ENCODE measurements around the gene LPAR5. TPM values are rescaled to one million over a fixed set of nuclear protein-coding genes. Genes with fewer than 3 reads are reported as not detected.

Gene LPAR5
- polyA plus RNA-seq, 3 donors = 0.96 to 1.5 (median 1.3) TPM

DNA sequence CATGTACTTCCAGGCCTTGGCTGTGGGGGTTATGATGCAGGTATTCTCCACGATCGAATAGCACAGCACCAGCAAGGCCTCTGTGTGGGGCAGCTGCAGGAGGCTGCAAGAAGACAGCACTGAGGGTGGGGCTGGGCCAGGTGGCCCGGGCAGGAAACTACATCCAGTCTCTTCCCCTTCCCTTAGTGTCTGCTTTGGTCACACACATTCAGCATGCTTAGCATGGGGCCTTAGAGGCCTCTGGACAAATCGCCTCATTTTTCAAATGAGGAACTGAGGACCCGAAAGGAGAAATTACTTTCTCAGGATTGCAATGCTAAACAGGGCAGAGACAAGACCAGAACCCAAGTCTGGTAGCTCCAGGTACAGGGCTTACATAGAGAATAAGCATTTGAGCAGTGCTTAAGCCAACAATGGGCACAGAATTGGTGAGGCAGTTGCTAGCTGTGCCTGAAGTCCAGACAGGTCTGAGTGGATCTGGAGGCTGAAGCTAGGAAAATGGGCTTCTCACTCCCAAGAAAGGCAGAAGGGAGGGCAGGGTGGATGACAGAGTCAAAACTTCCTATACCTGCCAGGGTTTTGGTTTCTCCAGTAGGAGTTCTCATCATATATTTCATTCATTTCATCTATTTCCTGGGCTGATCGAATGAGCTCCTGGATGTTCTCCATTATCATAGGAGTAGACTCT is 8.0 kb upstream of the LPAR5 start:
- DNase-seq (ENCODE audit: extremely low read depth in 1 of 11, low read depth in 9 of 11, low spot score in 4 of 11) = no peak

DNA sequence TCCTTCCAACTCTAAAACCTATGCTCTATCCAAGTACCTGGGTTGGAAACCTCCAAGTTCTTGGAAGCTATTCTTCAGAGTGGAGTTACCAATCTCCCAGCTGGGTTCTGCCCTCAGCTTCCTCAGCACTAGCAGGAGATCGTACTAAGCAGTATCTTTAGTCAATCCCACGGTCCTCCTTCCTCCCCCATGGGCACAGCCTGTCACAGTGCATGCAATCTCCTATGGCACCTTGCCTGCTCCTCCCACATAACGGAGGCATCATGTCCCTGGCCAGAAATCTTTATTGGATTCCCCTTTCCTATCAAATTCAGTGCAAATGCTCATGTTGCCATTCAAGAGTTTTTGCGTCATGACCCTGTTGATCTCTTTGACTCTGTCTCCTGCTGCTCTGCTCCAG is 5.4 kb upstream of the LPAR5 start:
- DNase-seq (ENCODE audit: extremely low read depth in 1 of 11, low read depth in 9 of 11, low spot score in 4 of 11) = no peak

DNA sequence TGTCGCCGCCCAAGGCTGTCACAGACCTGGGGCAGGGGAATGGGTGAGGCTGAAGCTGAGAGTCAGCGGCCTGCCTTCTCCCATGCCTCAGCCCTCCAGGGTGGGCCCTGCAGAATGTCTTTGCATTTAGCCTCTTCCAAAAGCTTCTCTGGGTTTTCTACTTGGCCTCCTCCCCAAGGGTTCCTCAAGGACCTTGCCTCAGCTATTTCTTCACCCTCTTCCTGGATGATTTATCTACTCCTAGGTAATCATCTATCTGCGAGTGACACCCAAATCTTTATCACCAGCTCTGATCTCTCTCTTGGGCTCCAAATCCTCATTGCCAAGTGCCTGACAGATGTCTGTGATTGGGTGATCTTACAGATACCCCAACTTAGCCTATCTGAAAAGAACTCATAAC is 4.7 kb upstream of the LPAR5 start:
- no peak for DNase-seq (ENCODE audit: extremely low read depth in 1 of 11, low read depth in 9 of 11, low spot score in 4 of 11)

DNA sequence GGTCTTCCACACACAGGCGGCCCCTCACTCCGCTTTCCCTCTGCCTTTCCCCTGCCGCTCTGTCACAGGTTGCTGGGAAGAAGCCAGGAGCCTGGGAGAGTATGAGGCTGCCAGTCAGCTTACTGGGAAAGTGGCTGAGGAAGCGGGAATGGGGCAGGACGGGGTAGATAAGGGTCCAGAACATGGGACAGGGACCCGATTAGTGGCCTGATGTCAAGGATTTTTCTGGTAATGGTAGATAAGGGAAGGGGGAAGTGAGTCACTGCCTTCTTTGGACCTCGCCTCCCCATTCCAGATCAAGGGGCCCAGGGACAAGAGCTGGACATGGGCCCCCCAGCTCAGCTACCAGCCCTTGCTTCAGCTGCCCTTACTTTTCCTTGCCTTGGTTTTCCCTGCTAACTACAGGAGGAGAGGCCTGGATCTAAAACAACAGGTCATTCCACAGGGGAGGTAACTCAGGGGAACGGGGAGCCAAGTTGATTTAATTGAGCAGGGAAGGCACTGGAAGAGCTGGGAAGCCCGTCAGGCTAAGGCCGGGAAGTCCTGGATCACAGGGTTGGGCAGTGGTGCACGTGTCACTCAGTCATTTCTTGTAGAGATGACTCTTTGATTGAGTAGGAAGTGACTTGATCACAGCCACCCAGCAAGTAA is 3.5 kb upstream of the LPAR5 start:
- no peak for DNase-seq (ENCODE audit: extremely low read depth in 1 of 11, low read depth in 9 of 11, low spot score in 4 of 11)

DNA sequence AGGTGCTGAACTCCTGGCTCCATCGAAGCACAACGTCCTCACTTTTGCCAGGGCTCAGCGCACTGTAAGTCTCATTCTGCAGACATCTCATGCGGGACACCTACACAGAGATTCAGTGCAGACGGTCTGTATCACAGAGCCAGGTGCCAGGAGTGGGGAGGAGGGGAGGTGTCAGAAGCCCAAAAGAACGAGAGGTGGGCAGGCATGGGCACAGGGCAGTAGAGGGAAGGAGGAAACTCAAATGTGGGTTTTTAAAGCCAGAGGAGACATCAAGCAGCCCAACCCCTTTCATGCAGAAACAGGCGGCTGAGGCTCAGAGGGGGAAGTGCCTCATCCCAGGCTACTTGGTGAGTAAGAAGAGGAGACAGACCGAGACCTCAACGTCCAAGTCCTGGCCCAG is 2.5 kb upstream of the LPAR5 start:
- no peak for DNase-seq (ENCODE audit: extremely low read depth in 1 of 11, low read depth in 9 of 11, low spot score in 4 of 11)

DNA sequence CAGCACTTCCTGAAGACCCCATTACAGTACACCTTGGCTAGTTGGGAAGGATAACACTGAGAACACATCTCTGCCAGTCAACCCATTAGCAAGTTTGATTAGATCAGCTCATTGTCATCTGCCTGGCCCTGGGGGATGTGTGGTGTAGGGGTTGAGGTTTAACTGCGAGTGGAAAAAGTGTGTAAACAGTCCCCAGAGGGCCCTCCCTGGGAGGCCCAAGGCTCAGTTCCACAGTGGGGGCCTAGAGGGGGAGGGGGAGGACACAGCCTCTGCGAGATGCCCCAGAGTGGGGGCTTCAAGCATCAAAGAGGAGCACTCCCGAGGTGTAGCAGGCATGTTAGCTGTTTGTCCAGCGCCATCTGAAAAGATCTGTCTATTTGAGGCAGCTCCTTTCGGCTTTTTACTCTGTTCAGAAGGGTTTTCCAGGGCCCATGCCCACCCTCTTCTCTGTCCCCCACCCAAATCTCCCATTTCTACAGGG is 344 bp downstream of the LPAR5 start:
- no peak for DNase-seq (ENCODE audit: extremely low read depth in 1 of 11, low read depth in 9 of 11, low spot score in 4 of 11)

DNA sequence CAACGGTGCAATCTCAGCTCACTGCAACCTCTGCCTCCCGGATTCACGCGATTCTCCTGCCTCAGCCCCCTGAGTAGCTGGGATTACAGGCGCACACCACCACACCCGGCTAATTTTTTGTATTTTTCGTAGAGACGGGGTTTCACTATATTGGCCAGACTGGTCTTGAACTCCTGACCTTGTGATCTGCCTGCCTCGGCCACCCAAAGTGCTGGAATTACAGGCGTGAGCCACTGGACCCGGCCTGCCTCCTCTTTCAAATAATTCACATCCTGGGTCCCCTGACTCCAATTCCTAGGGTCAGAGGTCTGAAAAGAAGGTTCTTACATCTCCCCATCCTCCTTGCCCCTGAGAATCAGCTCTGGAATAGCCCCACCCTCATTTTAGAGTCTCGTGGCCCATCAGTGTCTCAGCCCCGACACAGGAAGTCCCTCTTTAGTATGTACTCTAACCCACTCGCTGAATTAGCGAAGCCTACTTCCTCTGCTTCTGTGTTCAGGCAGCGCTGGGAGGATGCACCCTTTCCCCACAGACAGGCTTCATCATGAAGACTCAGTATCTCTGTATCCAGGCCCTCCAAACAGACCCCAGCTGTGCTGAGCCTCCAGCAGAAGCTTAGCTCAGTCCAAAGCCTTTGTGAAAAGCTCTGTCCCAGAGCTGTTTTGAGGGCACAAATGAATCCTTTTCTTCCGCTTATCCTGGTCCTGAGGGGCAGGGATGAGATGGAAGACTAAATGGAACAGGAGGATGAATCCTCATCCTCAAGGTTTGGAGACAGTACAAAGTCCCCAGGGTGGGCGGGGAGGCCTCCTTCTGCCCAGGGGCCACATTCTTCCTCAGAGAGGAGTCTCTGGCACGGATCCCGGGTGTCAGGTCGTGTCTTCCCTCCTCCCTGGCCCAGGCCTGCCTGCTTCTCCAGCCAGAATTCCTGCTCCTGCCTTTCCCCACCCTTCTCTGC is 3.5 kb downstream of the LPAR5 start:
- no peak for DNase-seq (ENCODE audit: extremely low read depth in 1 of 11, low read depth in 9 of 11, low spot score in 4 of 11)

DNA sequence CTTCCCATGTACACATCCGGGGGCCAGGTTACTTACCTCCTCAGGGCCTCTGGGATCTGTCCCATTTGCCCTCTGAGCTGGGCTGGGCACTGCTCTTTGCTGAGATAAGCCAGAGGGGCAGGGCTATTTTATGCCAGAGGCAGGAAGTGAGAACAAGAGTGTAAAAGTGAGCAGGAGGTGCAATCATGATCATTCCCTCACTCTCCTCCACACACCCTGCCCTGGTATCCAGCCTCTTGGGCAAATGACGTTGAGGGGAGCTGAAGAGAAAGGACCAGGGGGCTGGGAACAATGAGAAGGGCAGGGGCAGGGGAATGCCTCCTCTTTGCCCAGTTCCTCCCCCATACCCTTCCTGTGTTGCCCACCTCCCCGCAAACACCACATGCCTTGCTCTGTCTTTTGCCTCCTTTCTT is 4.2 kb downstream of the LPAR5 start:
- no peak for DNase-seq (ENCODE audit: extremely low read depth in 1 of 11, low read depth in 9 of 11, low spot score in 4 of 11)

DNA sequence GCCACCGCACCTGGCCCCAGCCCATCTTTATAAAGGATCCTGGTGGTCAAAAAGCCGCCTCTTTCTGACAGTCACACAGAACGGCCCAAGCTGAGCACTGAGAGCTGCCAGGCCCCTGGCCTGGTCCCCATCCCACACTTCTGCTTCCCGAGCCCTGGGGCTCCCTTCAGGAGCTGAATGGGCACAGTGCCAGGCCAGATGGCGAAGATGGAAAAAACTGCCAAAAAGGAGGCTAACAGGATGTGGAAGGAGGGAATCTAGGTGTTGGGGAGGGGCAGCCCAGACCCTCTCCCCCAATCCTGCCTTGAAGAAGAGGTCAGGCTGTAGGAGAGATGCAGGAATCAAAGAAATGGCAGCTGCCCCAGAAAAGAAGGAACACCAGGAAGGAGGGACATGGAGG is 5.0 kb downstream of the LPAR5 start:
- no peak for DNase-seq (ENCODE audit: extremely low read depth in 1 of 11, low read depth in 9 of 11, low spot score in 4 of 11)

DNA sequence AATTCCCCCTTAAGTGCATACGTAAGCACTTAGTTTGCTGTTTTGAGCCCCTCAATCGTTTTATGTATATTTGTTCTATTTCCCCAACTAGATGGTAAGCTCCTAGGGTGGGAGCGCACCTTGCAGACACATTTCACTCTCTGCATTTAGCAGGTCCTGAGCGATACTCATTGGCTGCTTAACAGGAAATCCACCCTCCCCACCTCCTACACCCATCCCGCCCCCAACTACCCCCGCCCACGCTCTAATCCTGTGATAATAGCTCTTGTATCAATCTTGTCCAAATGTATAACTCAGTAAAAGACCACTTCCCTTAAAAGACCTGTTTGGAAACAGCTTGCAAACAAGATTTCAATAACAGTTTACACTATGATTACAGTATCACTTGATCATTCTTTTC is 8.1 kb downstream of the LPAR5 start:
- no peak for DNase-seq (ENCODE audit: extremely low read depth in 1 of 11, low read depth in 9 of 11, low spot score in 4 of 11)

DNA sequence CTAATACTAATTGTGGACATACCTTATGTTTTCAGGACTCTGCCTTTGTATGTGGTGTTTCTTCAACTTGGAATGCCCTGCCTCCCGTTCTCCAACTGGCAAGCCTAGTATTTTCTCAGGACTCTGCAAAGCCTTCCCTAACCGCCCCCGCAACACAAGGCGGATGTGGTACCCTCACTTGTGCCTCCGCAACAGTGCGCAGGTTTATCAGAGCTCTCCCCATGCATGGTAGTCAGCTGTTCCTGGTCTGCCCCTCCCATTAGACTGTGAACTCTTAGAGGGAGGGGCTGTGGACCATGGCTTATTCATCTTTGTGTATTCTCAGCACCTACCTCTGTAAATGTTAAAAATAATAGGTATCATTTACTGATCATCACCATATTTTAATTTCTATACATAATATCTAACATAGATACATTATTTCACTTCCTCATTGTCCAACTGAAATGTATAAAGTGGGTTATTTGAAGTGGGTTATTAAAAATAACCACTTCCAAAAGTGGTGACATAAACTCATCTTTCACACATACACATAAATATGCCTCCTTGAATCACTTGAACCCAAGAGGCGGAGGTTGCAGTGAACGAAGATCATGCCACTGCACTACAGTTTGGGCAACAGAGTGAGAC is 9.0 kb downstream of the LPAR5 start:
- no peak for DNase-seq (ENCODE audit: extremely low read depth in 1 of 11, low read depth in 9 of 11, low spot score in 4 of 11)

DNA sequence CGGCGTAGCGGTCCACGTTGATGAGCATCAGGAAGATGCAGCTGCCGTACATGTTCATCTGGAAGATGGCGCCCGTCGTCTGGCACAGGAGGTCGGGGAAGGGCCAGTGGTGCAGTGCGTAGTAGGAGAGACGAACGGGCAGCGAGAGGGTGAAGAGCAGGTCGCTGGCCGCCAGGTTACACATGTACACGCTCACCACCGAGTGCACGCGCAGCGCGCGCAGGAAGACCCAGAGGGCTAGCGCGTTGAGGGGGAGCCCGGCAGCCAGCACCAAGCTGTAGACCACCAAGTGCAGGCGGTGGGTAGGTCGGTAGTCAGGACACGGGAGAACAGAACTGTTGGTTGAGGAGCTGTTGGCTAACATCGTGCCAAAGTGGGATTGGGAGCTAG is 14.9 kb downstream of the LPAR5 start:
- DNase-seq (ENCODE audit: extremely low read depth in 1 of 11, low read depth in 9 of 11, low spot score in 4 of 11) = no peak

DNA sequence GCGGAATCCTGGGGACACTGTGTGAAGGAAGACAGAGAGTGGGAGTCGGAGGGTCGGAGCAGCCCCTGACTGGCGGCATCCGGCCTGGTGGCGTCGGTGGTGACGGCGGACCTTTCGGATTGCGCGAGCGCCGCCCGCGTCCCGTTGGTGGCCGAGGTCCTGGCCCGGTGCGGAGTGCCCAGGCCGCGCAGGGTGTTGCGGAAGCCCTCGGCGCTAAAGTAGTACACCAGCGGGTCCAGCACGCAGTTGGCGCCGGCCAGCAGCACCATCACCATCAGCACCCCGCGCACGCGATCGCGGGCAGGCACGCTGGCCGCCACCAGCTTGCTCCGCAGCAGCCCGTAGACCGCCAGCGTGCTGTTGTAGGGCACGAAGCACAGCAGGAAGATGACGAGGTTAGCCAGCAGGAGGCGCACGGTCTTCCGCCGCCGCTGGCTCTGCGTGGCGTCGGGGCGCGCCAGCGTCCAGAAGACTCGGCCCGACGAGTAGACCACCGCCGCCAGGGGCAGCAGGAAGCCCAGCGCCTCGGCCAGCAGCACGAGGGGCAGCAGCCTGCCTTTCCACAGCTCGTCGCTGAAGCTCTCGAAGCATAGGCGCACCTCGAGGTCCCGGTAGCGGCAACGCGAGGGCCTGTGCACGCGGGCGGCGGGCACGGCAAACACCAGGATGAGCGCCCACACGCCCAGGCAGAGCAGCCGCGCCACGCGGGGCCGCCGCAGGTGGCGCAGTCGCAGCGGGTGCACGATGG is 15.4 kb downstream of the LPAR5 start:
- DNase-seq (ENCODE audit: extremely low read depth in 1 of 11, low read depth in 9 of 11, low spot score in 4 of 11) = peak in 8 of 11 donors; percentile 61 to 77 (median 72)

DNA sequence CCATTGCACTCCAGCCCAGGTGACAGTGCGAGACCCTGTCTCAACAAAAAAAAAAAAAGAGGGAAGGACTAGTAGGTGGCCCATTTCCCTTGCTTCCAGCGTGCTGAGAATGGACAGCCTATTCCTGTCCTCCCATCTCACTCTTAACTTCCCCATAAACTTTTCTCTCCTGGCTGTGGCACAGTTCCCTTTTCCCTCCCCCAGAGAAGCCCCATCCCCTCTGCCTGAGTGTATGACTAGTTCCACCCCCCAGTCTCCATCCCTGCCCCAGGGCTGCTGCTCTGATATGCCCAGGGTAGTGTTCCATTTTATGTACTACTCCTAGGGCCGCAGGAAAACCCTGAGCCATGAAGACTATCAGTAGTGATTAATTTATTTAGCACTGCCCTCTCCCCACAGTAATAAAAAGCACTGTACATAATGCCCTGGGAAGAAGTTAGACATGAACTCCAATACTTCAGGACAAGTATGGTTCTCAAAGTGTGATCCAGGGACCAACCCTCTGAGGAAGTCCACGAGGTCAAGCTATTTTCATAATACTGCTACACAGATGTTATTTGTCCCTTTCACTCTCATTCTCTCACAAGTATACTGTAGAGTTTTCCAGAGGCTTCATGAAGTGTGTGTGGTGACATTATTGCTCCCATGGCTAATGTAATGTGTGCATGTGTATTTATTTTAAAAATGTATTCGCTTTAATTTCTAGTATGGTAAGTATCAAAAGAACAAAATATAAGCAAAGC is 17.1 kb downstream of the LPAR5 start:
- no peak for DNase-seq (ENCODE audit: extremely low read depth in 1 of 11, low read depth in 9 of 11, low spot score in 4 of 11)

DNA sequence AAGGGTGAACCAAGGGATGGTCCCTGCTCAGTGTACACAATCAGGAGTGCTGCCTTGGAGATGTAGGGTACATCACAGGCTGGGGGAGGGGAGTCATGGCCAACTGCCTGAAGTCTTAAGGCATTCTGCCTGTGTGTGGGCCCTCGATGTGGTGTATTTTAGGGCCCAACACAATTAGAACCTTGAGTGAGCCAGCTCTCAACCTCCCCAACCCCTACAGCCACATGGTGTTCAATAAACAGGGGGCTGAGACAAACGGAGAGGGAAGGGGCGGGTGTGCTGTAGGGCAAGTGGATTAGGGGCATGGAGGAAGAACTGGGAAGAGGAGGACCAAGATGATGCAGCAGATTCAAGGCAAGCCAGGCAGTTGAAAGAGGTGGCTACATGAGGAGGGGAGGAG is 20.0 kb downstream of the LPAR5 start:
- DNase-seq (ENCODE audit: extremely low read depth in 1 of 11, low read depth in 9 of 11, low spot score in 4 of 11) = no peak

DNA sequence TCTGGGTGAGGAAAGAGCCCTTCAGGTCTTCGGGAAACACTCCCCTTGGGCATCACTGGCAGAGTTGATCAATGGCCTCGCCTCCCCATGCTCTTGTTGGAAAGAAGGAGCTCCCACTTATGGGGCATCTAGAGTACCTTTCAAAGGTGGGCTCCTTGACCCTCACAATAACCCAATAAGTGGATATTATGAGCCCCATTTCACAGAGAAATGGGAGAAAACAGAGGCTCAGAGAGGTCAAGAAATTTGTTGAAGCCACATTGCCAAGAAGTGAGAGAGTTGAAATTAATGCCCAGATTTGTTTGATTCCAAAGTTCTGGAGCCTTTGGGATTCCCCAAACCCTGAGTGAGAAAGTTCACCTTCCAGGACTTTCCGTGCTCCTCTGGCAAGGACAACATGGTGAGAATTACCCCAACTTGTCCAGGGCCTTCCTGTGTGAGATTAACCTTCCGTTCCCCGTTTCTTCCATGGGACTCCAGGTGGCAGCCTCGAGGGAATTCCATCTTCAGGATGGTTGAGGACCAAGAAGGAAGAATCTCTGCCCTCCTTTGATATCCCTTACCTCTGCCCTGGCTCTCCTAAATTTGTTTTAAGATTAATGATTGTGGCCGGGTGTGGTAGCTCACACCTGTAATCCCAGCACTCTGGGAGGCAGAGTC is 21.1 kb downstream of the LPAR5 start:
- DNase-seq (ENCODE audit: extremely low read depth in 1 of 11, low read depth in 9 of 11, low spot score in 4 of 11) = no peak

DNA sequence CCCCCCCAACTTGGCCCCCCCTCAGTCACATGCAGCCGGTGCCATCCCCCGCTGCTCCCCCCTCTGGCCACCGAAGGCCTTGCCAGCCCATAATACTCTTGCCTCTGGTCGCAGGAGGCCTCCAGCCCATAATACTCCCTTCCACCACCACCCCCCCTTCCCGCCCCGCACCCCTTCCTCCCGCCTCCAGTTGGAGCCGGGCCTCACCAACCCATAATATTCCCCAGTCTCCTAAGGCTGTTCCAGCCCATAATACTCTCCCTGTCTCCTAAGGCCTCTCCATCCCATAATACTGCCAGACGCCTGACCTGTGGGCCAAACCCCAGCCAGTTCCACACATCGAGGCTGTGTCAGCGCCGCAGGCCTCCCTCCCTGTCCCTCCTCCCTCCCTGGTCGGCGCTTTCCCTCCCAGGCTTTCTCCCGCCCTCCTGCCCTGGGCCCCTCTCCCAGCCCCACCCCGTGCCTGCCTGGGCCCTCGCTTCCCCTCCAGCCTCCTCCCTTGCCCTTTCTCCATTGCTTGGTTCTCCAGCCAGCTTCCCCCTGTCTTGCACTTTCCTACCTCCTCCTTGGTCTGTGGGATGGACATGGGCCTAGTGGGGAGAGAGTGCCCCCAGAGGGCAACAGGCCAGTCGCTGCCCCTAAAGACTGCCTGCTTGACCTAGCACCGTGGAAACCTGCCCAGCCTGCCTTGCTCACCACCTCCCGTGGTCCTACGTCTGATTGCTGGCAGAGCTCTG is 21.8 kb downstream of the LPAR5 start:
- peak; percentile 89 to 98 (median 95) for DNase-seq (ENCODE audit: extremely low read depth in 1 of 11, low read depth in 9 of 11, low spot score in 4 of 11)
